ENCODE results near the gene MSANTD4. TPM values are rescaled to one million over a fixed set of nuclear protein-coding genes. Genes with fewer than 3 reads are reported as not detected.

MSANTD4 gene
- total and polyA plus RNA-seq, 3 experiments from 2014 or later, result 6.8 to 18.3 (median 17.2) TPM

GRCh38 chr11:105969756-105970155, 52.3 kb downstream of the MSANTD4 start:
- Mint-ChIP-seq H3K9me3 (no peaks in the 10 kb centered on the region), H3K4me1 (no peaks in the 10 kb centered on the region), H3K27ac (no peak overlapping the region), H3K36me3 (no peaks in the 10 kb centered on the region), H3K4me3 (no peak overlapping the region), H3K27me3 (peaks cover 2 to 3% of the 10 kb centered on the region in 2 donors)
- Histone ChIP-seq H3K9me3 (ENCODE audit: low read length) (no peaks in the 10 kb centered on the region), H3K27ac (ENCODE audit: low read depth, low read length) (no peak overlapping the region), H3K4me1 (ENCODE audit: insufficient read depth, low read length) (no peaks in the 10 kb centered on the region), H3K27me3 (ENCODE audit: insufficient read depth, low read length, poor library complexity, severe bottlenecking) (no peaks in the 10 kb centered on the region), H3K4me3 (ENCODE audit: low read length) (no peak overlapping the region), H3K36me3 (ENCODE audit: insufficient read depth, low read length) (no peaks in the 10 kb centered on the region)
- CTCF ChIA-PET, result no interaction called here
- POLR2A ChIA-PET, result no interaction called here
- no peak for DNase-seq

- H3K27me3 Mint-ChIP-seq, result peaks cover 2 to 10% of the 10 kb centered on the region in 2 donors
- Histone ChIP-seq H3K27ac (ENCODE audit: low read depth, low read length) (no peak overlapping the region), H3K4me3 (ENCODE audit: low read length) (no peak overlapping the region), H3K4me1 (ENCODE audit: insufficient read depth, low read length) (no peaks in the 10 kb centered on the region), H3K27me3 (ENCODE audit: insufficient read depth, low read length, poor library complexity, severe bottlenecking) (no peaks in the 10 kb centered on the region), H3K36me3 (ENCODE audit: insufficient read depth, low read length) (no peaks in the 10 kb centered on the region), H3K9me3 (ENCODE audit: low read length) (no peaks in the 10 kb centered on the region)
- H3K4me3 Mint-ChIP-seq, result no peak overlapping the region
- no peaks in the 10 kb centered on the region for H3K4me1 Mint-ChIP-seq
- no peaks in the 10 kb centered on the region for H3K36me3 Mint-ChIP-seq
- peak overlapping the region in 1 of 8 donors; percentile 38 for H3K27ac Mint-ChIP-seq
- CTCF ChIA-PET, result no interaction called here
- POLR2A ChIA-PET, result no interaction called here
- no peak for DNase-seq
- H3K9me3 Mint-ChIP-seq, result no peaks in the 10 kb centered on the region
Measured at GRCh38 chr11:105968021-105968697, 53.9 kb downstream of the MSANTD4 start.

DNA sequence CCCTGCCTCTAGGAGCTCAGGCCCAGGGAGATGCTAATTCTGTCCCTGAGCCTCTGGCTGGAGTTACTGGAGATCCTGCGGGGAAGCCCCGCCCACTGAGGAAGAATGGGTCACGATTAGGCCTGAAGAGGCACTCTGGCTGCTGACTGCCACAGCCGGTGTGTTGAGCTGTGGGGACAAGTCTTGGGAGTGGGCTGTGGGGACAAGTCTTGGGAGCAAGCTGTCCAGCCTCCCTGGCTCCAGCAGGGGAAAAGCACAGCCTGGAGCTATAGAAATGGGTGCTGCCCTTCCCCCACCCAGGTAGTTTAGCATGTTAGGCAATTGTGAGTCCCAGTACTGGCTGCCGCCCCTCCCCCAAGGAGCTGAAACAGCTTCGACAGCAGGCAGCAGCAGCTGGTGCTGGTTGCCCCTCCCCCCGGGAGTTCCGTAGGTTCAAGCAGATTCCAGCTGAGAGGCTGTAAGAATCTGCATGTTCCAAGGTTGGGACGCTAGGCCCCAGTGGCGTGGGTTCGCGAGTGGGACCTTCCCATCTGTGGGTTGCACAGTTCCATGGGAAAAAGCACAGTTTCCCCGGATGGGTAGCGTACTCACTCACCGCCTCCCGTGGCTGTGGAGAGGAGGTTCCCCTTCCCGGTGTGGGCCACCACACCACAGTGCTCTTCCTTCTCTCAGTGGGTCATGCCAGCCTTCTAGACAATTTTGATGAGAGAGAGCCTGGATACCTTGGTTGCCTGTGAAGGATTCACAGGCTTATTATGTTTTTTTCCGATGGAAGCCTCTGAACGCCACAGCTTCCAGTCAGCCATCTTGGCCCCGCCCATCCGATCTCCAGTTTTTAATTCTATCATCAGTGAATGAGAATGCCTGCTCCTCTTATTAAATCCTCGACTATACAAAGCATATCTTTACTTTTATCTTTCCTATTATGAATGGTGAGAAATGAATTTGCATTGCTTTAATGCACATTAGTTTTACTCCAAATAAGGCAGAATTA, 61.5 kb downstream of the MSANTD4 start:
- Histone ChIP-seq H3K9me3 (ENCODE audit: low read length) (no peaks in the 10 kb centered on the region), H3K27me3 (ENCODE audit: insufficient read depth, low read length, poor library complexity, severe bottlenecking) (no peaks in the 10 kb centered on the region), H3K27ac (ENCODE audit: low read depth, low read length) (no peak overlapping the region), H3K4me1 (ENCODE audit: insufficient read depth, low read length) (no peaks in the 10 kb centered on the region), H3K36me3 (ENCODE audit: insufficient read depth, low read length) (no peaks in the 10 kb centered on the region), H3K4me3 (ENCODE audit: low read length) (no peak overlapping the region)
- no peaks in the 10 kb centered on the region for H3K4me1 Mint-ChIP-seq
- DNase-seq, result no peak
- POLR2A ChIA-PET, result no interaction called here
- peaks cover 4 to 30% (median 14%) of the 10 kb centered on the region in 5 donors for H3K9me3 Mint-ChIP-seq
- H3K27ac Mint-ChIP-seq, result peak overlapping the region in 1 of 8 donors; percentile 64
- no peak overlapping the region for H3K4me3 Mint-ChIP-seq
- H3K36me3 Mint-ChIP-seq, result peaks cover 0 to 5% (median 0%) of the 10 kb centered on the region in 3 donors
- peaks cover 3 to 21% of the 10 kb centered on the region in 2 donors for H3K27me3 Mint-ChIP-seq
- CTCF ChIA-PET, result no interaction called here

Other genes with a start within 250 kb of the MSANTD4 start
- 1 to 10 TPM; 4.2 to 5.0 TPM for gene KBTBD3, start 55.1 kb upstream of the MSANTD4 start, total RNA-seq
- 10.4 TPM for gene KBTBD3, start 55.1 kb upstream of the MSANTD4 start, polyA plus RNA-seq
- 10 to 100 TPM; 51.8 to 56.2 TPM for gene AASDHPPT, start 55.4 kb upstream of the MSANTD4 start, total RNA-seq
- 46.3 TPM for gene AASDHPPT, start 55.4 kb upstream of the MSANTD4 start, polyA plus RNA-seq